Thoracic aorta endothelial cell (primary cell): ENCODE results near the gene S1PR2. TPM values are rescaled to one million over a fixed set of nuclear protein-coding genes. Genes with fewer than 3 reads are reported as not detected.

Experiments
- small RNA-seq: library from RNA; depleted of rRNA; stranded (forward); fragments of <200 nt; gene quantifications from one replicate; pipeline ENCODE3, GENCODE V24; 2012
- total RNA-seq: library from RNA; depleted of rRNA; stranded (reverse); fragments of >200 nt; gene quantifications from 2 replicates; pipeline ENCODE4 v1.2.3, GENCODE V29; 2012

S1PR2 gene
- 0.53 and 0.65 TPM in 2 replicates for total RNA-seq

GRCh38 chr19:10230861-10231611 is at the start of gene S1PR2:
Gene S1PR2, minus strand, starts transcription at chr19:10231331. Its CDS starts 6,426 bp downstream, at chr19:10224905.

GRCh38 chr19:10270616-10271394 is 39.7 kb upstream of the S1PR2 start, which contains the start of gene ICAM1:
Gene ICAM1, plus strand, starts transcription at chr19:10271120. Its CDS starts 40 bp downstream, at chr19:10271160.

GRCh38 chr19:10251792-10252694 is 20.9 kb upstream of the S1PR2 start, which contains the start of gene MRPL4:
Gene MRPL4, plus strand, starts transcription at chr19:10252214. Its CDS starts 40 bp downstream, at chr19:10252254.

GRCh38 chr19:10194500-10195198 is 36.5 kb downstream of the S1PR2 start, which contains the start of gene DNMT1:
Gene DNMT1, minus strand, starts transcription at chr19:10194953. Its CDS starts 54 bp downstream, at chr19:10194899.

Small RNAs within 50 kb of the gene (small RNA-seq; reads per million reads assigned to genes)
- not detected for gene MIR4322

Other genes with a start within 250 kb of the S1PR2 start
- under 0.01 TPM in 1 of 2 replicates, not detected in the other for gene COL5A3, start 220.8 kb downstream of the S1PR2 start, total RNA-seq
- not detected in 2 replicates for gene RDH8, start 217.8 kb downstream of the S1PR2 start, total RNA-seq
- 15.4 and 15.6 TPM in 2 replicates for gene SHFL, start 145.0 kb downstream of the S1PR2 start, total RNA-seq
- gene ANGPTL6, start 128.7 kb downstream of the S1PR2 start, total RNA-seq, result 0.13 TPM in 1 of 2 replicates, not detected in the other
- 25.0 and 31.6 TPM in 2 replicates for gene PPAN, start 125.0 kb downstream of the S1PR2 start, total RNA-seq
- 1.7 and 2.3 TPM in 2 replicates for gene P2RY11, start 119.6 kb downstream of the S1PR2 start, total RNA-seq
- 184 and 204 TPM in 2 replicates for gene EIF3G, start 111.4 kb downstream of the S1PR2 start, total RNA-seq
- 107 and 119 TPM in 2 replicates for gene DNMT1, start 36.4 kb downstream of the S1PR2 start, total RNA-seq
- 48.1 and 61.8 TPM in 2 replicates for gene MRPL4, start 20.9 kb upstream of the S1PR2 start, total RNA-seq
- gene ICAM1, start 39.8 kb upstream of the S1PR2 start, total RNA-seq, result 8.5 and 16.2 TPM in 2 replicates
- 0.29 and 0.40 TPM in 2 replicates for gene ICAM4, start 55.6 kb upstream of the S1PR2 start, total RNA-seq
- 0.29 TPM in 1 of 2 replicates, not detected in the other for gene ICAM5, start 58.6 kb upstream of the S1PR2 start, total RNA-seq
- 0.27 and 0.79 TPM in 2 replicates for gene ZGLP1, start 78.5 kb upstream of the S1PR2 start, total RNA-seq
- gene FDX2, start 84.7 kb upstream of the S1PR2 start, total RNA-seq, result 14.3 and 18.0 TPM in 2 replicates
- 13.8 and 21.3 TPM in 2 replicates for gene RAVER1, start 102.2 kb upstream of the S1PR2 start, total RNA-seq
- gene ICAM3, start 108.3 kb upstream of the S1PR2 start, total RNA-seq, result 5.1 and 7.8 TPM in 2 replicates
- gene TYK2, start 149.2 kb upstream of the S1PR2 start, total RNA-seq, result 76.1 and 76.9 TPM in 2 replicates
- 237 and 265 TPM in 2 replicates for gene CDC37, start 172.2 kb upstream of the S1PR2 start, total RNA-seq
- 3.9 and 5.7 TPM in 2 replicates for gene PDE4A, start 189.2 kb upstream of the S1PR2 start, total RNA-seq